22Rv1 (cell line): Measurements from ENCODE around the gene TACC2.
A peak's percentile ranks its signal among the peaks of the same experiment; 100 is the strongest.
"Not testable (repeated sequence)": the region's sequence is repeated elsewhere in the genome, so short reads cannot be mapped to it uniquely, and the experiment has no call there.

Source experiments
- H3K27ac ChIP-seq: fragments of 450-650 bp; 2 replicates; pipeline ENCODE4 v1.5.1; 2017
- CTCF ChIP-seq: fragments of 450-650 bp; IDR thresholded peaks from 2 replicates; pipeline ENCODE4 v1.5.1; 2017; ENCODE audit warnings: mild to moderate bottlenecking
- ZFX ChIP-seq: fragments of 450-650 bp; IDR thresholded peaks from 2 replicates; pipeline ENCODE4 v1.6.1; 2017; ENCODE audit warnings: antibody characterized with exemption, borderline replicate concordance

Gene TACC2

GRCh38 chr10:121952226-121952625 is 36.7 kb upstream of the TACC2 start:
- H3K27ac ChIP-seq, result no peak overlapping the region
- no peak for TF ChIP-seq CTCF
- TF ChIP-seq ZFX, result no peak

- H3K27ac ChIP-seq, result 0 out of 2 replicates have a peak overlapping the region, but pooled peaks have one; percentile 18
- TF ChIP-seq CTCF, result no peak
- TF ChIP-seq ZFX, result no peak
These were observed 32.6 kb upstream of the TACC2 start for GRCh38 chr10:121956111-121957061.

GRCh38 chr10:121959671-121960070 is 29.3 kb upstream of the TACC2 start:
- TF ChIP-seq CTCF (no peak), ZFX (no peak)
- H3K27ac ChIP-seq, result no peak overlapping the region

- H3K27ac ChIP-seq, result no peak overlapping the region
- no peak for TF ChIP-seq ZFX
- TF ChIP-seq CTCF, result no peak
These were observed 27.5 kb upstream of the TACC2 start for GRCh38 chr10:121961456-121961855.

GRCh38 chr10:121965996-121966395 is 23.0 kb upstream of the TACC2 start:
- TF ChIP-seq CTCF (no peak), ZFX (no peak)
- H3K27ac ChIP-seq, result no peak overlapping the region

- not testable (repeated sequence) for H3K27ac ChIP-seq
These were observed 19.9 kb upstream of the TACC2 start for GRCh38 chr10:121969086-121969485.

- TF ChIP-seq CTCF (no peak), ZFX (no peak)
- H3K27ac ChIP-seq, result peak overlapping the region; percentile 97
These were observed 14.9 kb upstream of the TACC2 start for GRCh38 chr10:121974019-121974534.
